ENCODE data around the gene HAGH.

Gene HAGH

GRCh38 chr16:1857433-1858097 is 30.9 kb upstream of the HAGH start:
- DNase-seq (ENCODE audit: low read depth): no peak
- no peak for TF ChIP-seq POLR2A (IDR thresholded peaks at IDR 0.05; ENCODE audit: extremely low read depth, insufficient read length)
- no peak overlapping the region for H3K4me3 ChIP-seq (ENCODE audit: low read depth, low read length)

- no peak for TF ChIP-seq CTCF (IDR thresholded peaks at IDR 0.05; ENCODE audit: low read depth, low read length)
- no peak for TF ChIP-seq POLR2A (IDR thresholded peaks at IDR 0.05; ENCODE audit: extremely low read depth, insufficient read length)
- no peak for TF ChIP-seq MAX (IDR thresholded peaks at IDR 0.05; ENCODE audit: low read depth, low read length)
- TF ChIP-seq MYC (IDR thresholded peaks at IDR 0.05; ENCODE audit: low read depth, low read length): no peak
- no peak for DNase-seq (ENCODE audit: low read depth)
Measured at GRCh38 chr16:1851793-1852192, 25.2 kb upstream of the HAGH start.

GRCh38 chr16:1850981-1851380 is 24.4 kb upstream of the HAGH start:
- H3K4me3 ChIP-seq (ENCODE audit: low read depth, low read length): no peak overlapping the region
- DNase-seq (ENCODE audit: low read depth): no peak
- no peak for TF ChIP-seq CTCF (IDR thresholded peaks at IDR 0.05; ENCODE audit: low read depth, low read length)

More at GRCh38 chr16:1851793-1852192, 25.2 kb upstream of the HAGH start:
- no peak overlapping the region for H3K4me3 ChIP-seq (ENCODE audit: low read depth, low read length)

GRCh38 chr16:1846416-1846815 is 19.8 kb upstream of the HAGH start:
- no peak for DNase-seq (ENCODE audit: low read depth)
- H3K4me3 ChIP-seq (ENCODE audit: low read depth, low read length): no peak overlapping the region
- TF ChIP-seq POLR2A (IDR thresholded peaks at IDR 0.05; ENCODE audit: extremely low read depth, insufficient read length) (no peak), MAX (IDR thresholded peaks at IDR 0.05; ENCODE audit: low read depth, low read length) (no peak), MYC (IDR thresholded peaks at IDR 0.05; ENCODE audit: low read depth, low read length) (no peak), CTCF (IDR thresholded peaks at IDR 0.05; ENCODE audit: low read depth, low read length) (no peak)

- no peak overlapping the region for H3K4me3 ChIP-seq (ENCODE audit: low read depth, low read length)
- TF ChIP-seq MYC (IDR thresholded peaks at IDR 0.05; ENCODE audit: low read depth, low read length) (no peak), MAX (IDR thresholded peaks at IDR 0.05; ENCODE audit: low read depth, low read length) (no peak), POLR2A (IDR thresholded peaks at IDR 0.05; ENCODE audit: extremely low read depth, insufficient read length) (no peak), CTCF (IDR thresholded peaks at IDR 0.05; ENCODE audit: low read depth, low read length) (no peak)
- no peak for DNase-seq (ENCODE audit: low read depth)
Measured at GRCh38 chr16:1845985-1846384, 19.4 kb upstream of the HAGH start.

- peak; percentile 49 for DNase-seq (ENCODE audit: low read depth)
- no peak for TF ChIP-seq CTCF (IDR thresholded peaks at IDR 0.05; ENCODE audit: low read depth, low read length)
- TF ChIP-seq POLR2A (IDR thresholded peaks at IDR 0.05; ENCODE audit: extremely low read depth, insufficient read length): no peak
- TF ChIP-seq MYC (IDR thresholded peaks at IDR 0.05; ENCODE audit: low read depth, low read length): no peak
- TF ChIP-seq MAX (IDR thresholded peaks at IDR 0.05; ENCODE audit: low read depth, low read length): no peak
- no peak overlapping the region for H3K4me3 ChIP-seq (ENCODE audit: low read depth, low read length)
Measured at GRCh38 chr16:1839554-1839953, 12.9 kb upstream of the HAGH start.
